Transverse colon (tissue), 4 donors: Measurements from ENCODE around the gene THOP1. TPM values are rescaled to one million over a fixed set of nuclear protein-coding genes. Genes with fewer than 3 reads are reported as not detected.

ENCODE experiments used
- DNase-seq: peaks from one replicate; pipeline ENCODE4 v3.0.0-alpha.2; 2019
- H3K27ac ChIP-seq, 4 donors: fragments of 200-600 bp; sonication (generic); 2 replicates each; pipeline ENCODE4 v1.5.1; 2016 to 2018; ENCODE audit warnings: inconsistent platforms in 4 of 4
- H3K27me3 ChIP-seq: fragments of 200-600 bp; sonication (generic); 2 replicates; pipeline ENCODE4 v1.5.1; 2017; ENCODE audit warnings: inconsistent platforms
- H3K36me3 ChIP-seq, 4 donors: fragments of 200-600 bp; sonication (generic); 2 replicates each; pipeline ENCODE4 v1.5.1; 2017 to 2019; ENCODE audit warnings: inconsistent platforms in 4 of 4
- H3K4me1 ChIP-seq, 4 donors: fragments of 200-600 bp; sonication (generic); 2 replicates each; pipeline ENCODE4 v1.5.1; 2017 to 2020; ENCODE audit warnings: inconsistent platforms in 4 of 4
- H3K4me3 ChIP-seq, 4 donors: fragments of 200-600 bp; sonication (generic); 1 replicate in 1 of 4; 2 replicates in 3 of 4; pipeline versions ENCODE4 v1.5.1 to v1.6.1; 2017 to 2019; ENCODE audit warnings: inconsistent platforms in 4 of 4
- H3K9me3 ChIP-seq, 2 donors: fragments of 200-600 bp; sonication (generic); 2 replicates each; pipeline ENCODE4 v1.5.1; 2017 to 2019; ENCODE audit warnings: inconsistent platforms in 2 of 2
- CTCF ChIP-seq, 5 experiments: fragments of 200-600 bp in 3 of 5; fragments of 450-650 bp in 2 of 5; sonication (generic) in 3 of 5; IDR thresholded peaks; 1 replicate in 2 of 5; 2 replicates in 3 of 5; pipeline ENCODE4 v1.5.1; 2016 to 2017; ENCODE audit warnings: antibody characterized with exemption in 5 of 5, inconsistent platforms in 3 of 5, mild to moderate bottlenecking in 2 of 5, moderate library complexity in 1 of 5
- EP300 ChIP-seq: sonication (generic); formaldehyde crosslinking; IDR thresholded peaks from one replicate; pipeline ENCODE4 v1.6.1; 2017; ENCODE audit warnings: antibody characterized with exemption, low read depth
- POLR2A ChIP-seq: fragments of 450-650 bp; IDR thresholded peaks from one replicate; pipeline ENCODE4 v1.6.1; 2016; ENCODE audit warnings: antibody characterized with exemption, mild to moderate bottlenecking, moderate library complexity
- POLR2AphosphoS5 ChIP-seq, 3 donors: sonication (generic); formaldehyde crosslinking; IDR thresholded peaks; one replicate each; pipeline ENCODE4 v1.6.1; 2016; ENCODE audit warnings: antibody characterized with exemption in 3 of 3
- WGBS, 2 donors: methylation state at CpG; one replicate each; pipeline ENCODE4 v1.1.5; 2018; ENCODE audit warnings: low coverage in 1 of 2; 5-methylcytosine and 5-hydroxymethylcytosine counted together
- in situ Hi-C, 4 donors: fragments of 200-750 bp; cut with MboI; loops; one replicate each; pipeline versions ENCODE4 v1.15.0 to v1.15.1; 2017; ENCODE audit warnings: low sequenced_read_pairs in 3 of 4, low pct_ligation_motif_present in 1 of 4, low pct_unique_long_range_greater_than_20kb in 1 of 4
- intact Hi-C: fragments of 100-400 bp; cut with DNase I; formaldehyde crosslinking; loops from one replicate; pipeline ENCODE4 v1.15.1; 2023; ENCODE audit warnings: low total_unique reads
- total RNA-seq, 4 donors: library from RNA; depleted of rRNA; stranded (reverse); fragments of >200 nt; gene quantifications; one replicate each; pipeline ENCODE4 v1.1.0, GENCODE V29; 2016

Gene THOP1
- total RNA-seq, 4 donors from 2014 or later = 32.9 to 149 (median 42.0) TPM

- TF ChIP-seq POLR2AphosphoS5 (IDR thresholded peaks at IDR 0.05) (no peak), POLR2A (no peak), EP300 (no peak), CTCF (IDR thresholded peaks at IDR 0.05) (no peak)
- intact Hi-C loops (no loop called here), in situ Hi-C loops (loop anchor here in 1 of 4 donors (5.0 kb wide), 1 partner anchor 104 kb away; no protein-coding TSS in a partner anchor)
- DNase-seq = no peak
- Histone ChIP-seq H3K4me1 (peaks cover 0 to 4% (median 1%) of the 10 kb centered on the region in 4 donors), H3K4me3 (no peak overlapping the region), H3K27ac (no peak overlapping the region), H3K9me3 (no peaks in the 10 kb centered on the region), H3K36me3 (peaks cover 0 to 13% (median 2%) of the 10 kb centered on the region in 4 donors), H3K27me3 (no peaks in the 10 kb centered on the region)
- WGBS, 2 donors = 70 to 74% methylated on average over 11 to 17 of the region's 17 CpGs
Observed at GRCh38 chr19:2750808-2751437, 34.4 kb upstream of the THOP1 start.

GRCh38 chr19:2751438-2751830, 33.9 kb upstream of the THOP1 start:
- no peaks in the 10 kb centered on the region for H3K27me3 ChIP-seq
- in situ Hi-C loops (loop anchor here in 1 of 4 donors (5.0 kb wide), 1 partner anchor 104 kb away; no protein-coding TSS in a partner anchor), intact Hi-C loops (no loop called here)
- H3K4me1 ChIP-seq = peaks cover 0 to 4% (median 1%) of the 10 kb centered on the region in 4 donors
- H3K36me3 ChIP-seq = peaks cover 0 to 18% (median 2%) of the 10 kb centered on the region in 4 donors
- WGBS, 2 donors = 85% methylated on average over 21 of the region's 21 CpGs; no CpG with 5 or more reads in 1 of the 2 donors
- no peak for DNase-seq
- no peaks in the 10 kb centered on the region for H3K9me3 ChIP-seq
- H3K4me3 ChIP-seq = no peak overlapping the region
- TF ChIP-seq EP300 (no peak), POLR2A (no peak), POLR2AphosphoS5 (IDR thresholded peaks at IDR 0.05) (no peak), CTCF (IDR thresholded peaks at IDR 0.05) (no peak)
- H3K27ac ChIP-seq = no peak overlapping the region

- intact Hi-C loops = no loop called here
- in situ Hi-C loops = loop anchor here in 1 of 4 donors (5.0 kb wide), 1 partner anchor 108 kb away; no protein-coding TSS in a partner anchor
- H3K27ac ChIP-seq = no peak overlapping the region
Observed at GRCh38 chr19:2754659-2755447, 30.4 kb upstream of the THOP1 start.

More at GRCh38 chr19:2754659-2755447, 30.4 kb upstream of the THOP1 start:
- no peak for TF ChIP-seq CTCF (IDR thresholded peaks at IDR 0.05)
- no peak for TF ChIP-seq POLR2AphosphoS5 (IDR thresholded peaks at IDR 0.05)
- no peak for TF ChIP-seq POLR2A
- TF ChIP-seq EP300 = no peak
- Histone ChIP-seq H3K36me3 (peaks cover 0 to 28% (median 9%) of the 10 kb centered on the region in 4 donors), H3K4me1 (no peaks in the 10 kb centered on the region), H3K4me3 (no peak overlapping the region), H3K27me3 (no peaks in the 10 kb centered on the region), H3K9me3 (no peaks in the 10 kb centered on the region)
- no peak for DNase-seq
- whole genome bisulfite sequencing, 2 donors = 89% methylated on average over 43 of the region's 43 CpGs; no CpG with 5 or more reads in 1 of the 2 donors
